Sigmoid colon (tissue), 7 donors: ENCODE data around the gene IKBKE. TPM values are rescaled to one million over a fixed set of nuclear protein-coding genes. Genes with fewer than 3 reads are reported as not detected.

Experiments used
- DNase-seq: peaks from one replicate; pipeline ENCODE4 v3.0.0-alpha.2; 2019
- H3K27ac ChIP-seq, 4 donors: fragments of 200-600 bp; sonication (generic); one replicate each; pipeline ENCODE4 v1.5.1; 2016 to 2019; ENCODE audit warnings: mild to moderate bottlenecking in 1 of 4
- H3K27me3 ChIP-seq, 3 donors: fragments of 200-600 bp; sonication (generic); one replicate each; pipeline ENCODE4 v1.5.1; 2019; ENCODE audit warnings: mild to moderate bottlenecking in 1 of 3
- H3K36me3 ChIP-seq, 4 donors: fragments of 200-600 bp; sonication (generic); one replicate each; pipeline ENCODE4 v1.5.1; 2016 to 2019
- H3K4me1 ChIP-seq, 4 donors: fragments of 200-600 bp; sonication (generic); one replicate each; pipeline ENCODE4 v1.5.1; 2017 to 2019
- H3K4me3 ChIP-seq, 4 donors: fragments of 200-600 bp; sonication (generic); one replicate each; pipeline ENCODE4 v1.5.1; 2017 to 2019; ENCODE audit warnings: mild to moderate bottlenecking in 2 of 4, moderate library complexity in 1 of 4
- H3K9me3 ChIP-seq, 4 donors: fragments of 200-600 bp in 3 of 4; sonication (generic) in 3 of 4; one replicate each; pipeline versions ENCODE4 v1.5.1 to v1.6.1; 2013 to 2019
- EP300 ChIP-seq, 4 donors: sonication (generic); formaldehyde crosslinking; IDR thresholded peaks; one replicate each; pipeline ENCODE4 v1.6.1; 2017; ENCODE audit warnings: antibody characterized with exemption in 4 of 4
- POLR2A ChIP-seq, 2 donors: fragments of 450-650 bp; IDR thresholded peaks; one replicate each; pipeline ENCODE4 v1.6.1; 2016; ENCODE audit warnings: antibody characterized with exemption in 2 of 2, mild to moderate bottlenecking in 2 of 2, moderate library complexity in 2 of 2
- POLR2AphosphoS5 ChIP-seq, 4 donors: sonication (generic); formaldehyde crosslinking; IDR thresholded peaks; one replicate each; pipeline ENCODE4 v1.6.1; 2017; ENCODE audit warnings: antibody characterized with exemption in 4 of 4
- WGBS, 2 donors: extraction: QIAGEN DNeasy Blood & Tissue Kit; methylation state at CpG; one replicate each; pipeline ENCODE4 v1.1.7; 2013; 5-methylcytosine and 5-hydroxymethylcytosine counted together
- intact Hi-C: fragments of 100-400 bp; cut with DNase I; formaldehyde crosslinking; loops from one replicate; pipeline ENCODE4 v1.15.1; 2023
- polyA plus RNA-seq, 3 donors: library from polyadenylated mRNA; stranded (reverse); fragments of 200-250 nt; gene quantifications; one replicate each; pipeline ENCODE4 v1.2.3, GENCODE V29; 2013
- total RNA-seq, 4 donors: library from RNA; depleted of rRNA; stranded (reverse); fragments of >200 nt; gene quantifications; one replicate each; pipeline ENCODE4 v1.1.0, GENCODE V29; 2016
- TF ChIP-seq, protein P1 (sequence below), 4 experiments: fragments of 450-650 bp in 3 of 4; fragments of 200-600 bp in 1 of 4; IDR thresholded peaks; one replicate each; pipeline ENCODE4 v1.5.1; 2016 to 2019; ENCODE audit warnings: antibody characterized with exemption in 4 of 4, mild to moderate bottlenecking in 3 of 4, moderate library complexity in 2 of 4
- donor health status: healthy with polysubstance abuse.
- donor health status: Bipolar disorder and iron deficiency.
- donor health status: healthy.

Gene IKBKE
- total and polyA plus RNA-seq, 7 donors, result 1.6 to 23.2 (median 3.2) TPM

DNA sequence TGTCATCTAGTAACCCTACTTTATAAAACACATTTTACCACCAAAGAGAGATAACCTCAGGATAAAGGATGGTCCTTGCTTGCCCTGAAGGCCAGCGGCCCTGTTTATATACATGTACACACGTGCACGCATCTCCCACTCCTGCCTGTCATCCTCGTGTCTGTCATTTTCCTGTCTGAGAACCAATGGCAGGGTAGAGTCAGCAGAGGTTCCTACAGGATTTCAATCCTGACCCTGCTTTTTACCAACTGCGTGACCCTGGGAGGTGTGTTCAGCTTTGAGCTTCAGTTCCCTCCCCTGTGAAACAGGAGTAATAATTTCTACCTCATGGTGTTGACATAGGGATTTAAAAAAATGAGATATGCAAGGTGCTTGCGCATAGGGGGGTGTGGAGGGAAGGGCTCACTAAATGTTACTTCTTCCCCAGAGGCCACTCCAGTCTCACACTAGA lies 24.8 kb downstream of the IKBKE start:
- Histone ChIP-seq H3K36me3 (peaks cover 0 to 5% (median 0%) of the 10 kb centered on the region in 4 donors), H3K27ac (peak overlapping the region in 1 of 4 donors; percentile 27), H3K4me3 (no peak overlapping the region), H3K27me3 (no peaks in the 10 kb centered on the region), H3K9me3 (no peaks in the 10 kb centered on the region), H3K4me1 (peaks cover 0 to 21% (median 17%) of the 10 kb centered on the region in 4 donors)
- TF ChIP-seq POLR2A (IDR thresholded peaks at IDR 0.05) (no peak), POLR2AphosphoS5 (IDR thresholded peaks at IDR 0.05) (no peak), EP300 (IDR thresholded peaks at IDR 0.05) (no peak)
- TF ChIP-seq, protein P1, sequence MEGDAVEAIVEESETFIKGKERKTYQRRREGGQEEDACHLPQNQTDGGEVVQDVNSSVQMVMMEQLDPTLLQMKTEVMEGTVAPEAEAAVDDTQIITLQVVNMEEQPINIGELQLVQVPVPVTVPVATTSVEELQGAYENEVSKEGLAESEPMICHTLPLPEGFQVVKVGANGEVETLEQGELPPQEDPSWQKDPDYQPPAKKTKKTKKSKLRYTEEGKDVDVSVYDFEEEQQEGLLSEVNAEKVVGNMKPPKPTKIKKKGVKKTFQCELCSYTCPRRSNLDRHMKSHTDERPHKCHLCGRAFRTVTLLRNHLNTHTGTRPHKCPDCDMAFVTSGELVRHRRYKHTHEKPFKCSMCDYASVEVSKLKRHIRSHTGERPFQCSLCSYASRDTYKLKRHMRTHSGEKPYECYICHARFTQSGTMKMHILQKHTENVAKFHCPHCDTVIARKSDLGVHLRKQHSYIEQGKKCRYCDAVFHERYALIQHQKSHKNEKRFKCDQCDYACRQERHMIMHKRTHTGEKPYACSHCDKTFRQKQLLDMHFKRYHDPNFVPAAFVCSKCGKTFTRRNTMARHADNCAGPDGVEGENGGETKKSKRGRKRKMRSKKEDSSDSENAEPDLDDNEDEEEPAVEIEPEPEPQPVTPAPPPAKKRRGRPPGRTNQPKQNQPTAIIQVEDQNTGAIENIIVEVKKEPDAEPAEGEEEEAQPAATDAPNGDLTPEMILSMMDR (IDR thresholded peaks at IDR 0.05), result no peak
- no peak for DNase-seq
- 87 to 90% methylated on average over 6 of the region's 6 CpGs for WGBS, 2 donors
- intact Hi-C loops, result loop anchor here (10.0 kb wide), 1 partner anchor 420 kb away; no protein-coding TSS in a partner anchor

DNA sequence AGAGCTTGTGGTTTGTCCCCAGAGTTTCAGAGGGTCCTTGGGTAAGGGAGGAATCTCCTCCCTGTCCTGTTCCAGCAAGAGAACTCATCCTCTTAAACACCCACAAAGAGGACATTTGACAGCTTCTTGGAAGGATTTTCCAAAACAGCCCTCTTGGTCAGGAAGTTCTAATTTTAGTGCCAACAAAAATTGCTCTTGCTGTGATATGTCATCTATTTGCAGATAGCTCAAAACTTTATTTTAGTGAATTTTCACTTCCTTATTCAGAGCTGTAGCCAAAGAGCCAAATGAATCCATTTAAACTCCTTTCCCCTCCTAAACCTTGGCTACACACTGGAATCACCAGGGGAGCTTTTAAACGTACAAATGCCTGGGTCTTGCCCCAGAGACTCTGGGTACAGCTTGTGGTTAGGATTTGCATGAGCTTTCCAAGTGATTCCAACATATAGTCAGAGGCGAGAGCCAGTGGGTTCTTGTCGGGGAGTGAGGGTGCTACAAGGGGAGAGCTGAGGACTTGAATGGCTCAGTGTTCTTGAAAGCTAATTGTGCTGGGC lies 25.3 kb downstream of the IKBKE start:
- Histone ChIP-seq H3K27me3 (no peaks in the 10 kb centered on the region), H3K36me3 (peaks cover 0 to 5% (median 0%) of the 10 kb centered on the region in 4 donors), H3K9me3 (no peaks in the 10 kb centered on the region), H3K27ac (peak overlapping the region in 1 of 4 donors; percentile 27), H3K4me1 (peaks cover 0 to 21% (median 17%) of the 10 kb centered on the region in 4 donors), H3K4me3 (no peak overlapping the region)
- 67 to 81% methylated on average over 3 of the region's 3 CpGs for WGBS, 2 donors
- DNase-seq, result no peak
- TF ChIP-seq, protein P1 (IDR thresholded peaks at IDR 0.05), result no peak
- TF ChIP-seq EP300 (IDR thresholded peaks at IDR 0.05), result no peak
- TF ChIP-seq POLR2AphosphoS5 (IDR thresholded peaks at IDR 0.05), result no peak
- TF ChIP-seq POLR2A (IDR thresholded peaks at IDR 0.05), result no peak
- intact Hi-C loops, result loop anchor here (10.0 kb wide), 1 partner anchor 419 kb away; no protein-coding TSS in a partner anchor

DNA sequence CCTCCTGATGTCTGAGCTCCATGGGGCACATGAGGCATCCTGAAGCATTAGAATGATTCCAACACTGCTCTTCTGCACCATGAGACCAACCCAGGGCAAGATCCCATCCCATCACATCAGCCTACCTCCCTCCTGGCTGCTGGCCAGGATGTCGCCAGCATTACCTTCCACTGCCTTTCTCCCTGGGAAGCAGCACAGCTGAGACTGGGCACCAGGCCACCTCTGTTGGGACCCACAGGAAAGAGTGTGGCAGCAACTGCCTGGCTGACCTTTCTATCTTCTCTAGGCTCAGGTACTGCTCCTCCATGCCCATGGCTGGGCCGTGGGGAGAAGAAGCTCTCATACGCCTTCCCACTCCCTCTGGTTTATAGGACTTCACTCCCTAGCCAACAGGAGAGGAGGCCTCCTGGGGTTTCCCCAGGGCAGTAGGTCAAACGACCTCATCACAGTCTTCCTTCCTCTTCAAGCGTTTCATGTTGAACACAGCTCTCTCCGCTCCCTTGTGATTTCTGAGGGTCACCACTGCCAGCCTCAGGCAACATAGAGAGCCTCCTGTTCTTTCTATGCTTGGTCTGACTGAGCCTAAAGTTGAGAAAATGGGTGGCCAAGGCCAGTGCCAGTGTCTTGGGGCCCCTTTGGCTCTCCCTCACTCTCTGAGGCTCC lies 26.0 kb downstream of the IKBKE start:
- intact Hi-C loops, result loop anchor here (10.0 kb wide), 1 partner anchor 419 kb away; no protein-coding TSS in a partner anchor
- Histone ChIP-seq H3K27ac (peak overlapping the region in 1 of 4 donors; percentile 27), H3K36me3 (peaks cover 0 to 5% (median 0%) of the 10 kb centered on the region in 4 donors), H3K27me3 (no peaks in the 10 kb centered on the region), H3K9me3 (no peaks in the 10 kb centered on the region), H3K4me1 (peaks cover 0 to 21% (median 19%) of the 10 kb centered on the region in 4 donors), H3K4me3 (no peak overlapping the region)
- TF ChIP-seq EP300 (IDR thresholded peaks at IDR 0.05) (no peak), POLR2AphosphoS5 (IDR thresholded peaks at IDR 0.05) (no peak), POLR2A (IDR thresholded peaks at IDR 0.05) (no peak)
- TF ChIP-seq, protein P1 (IDR thresholded peaks at IDR 0.05), result no peak
- WGBS, 2 donors, result 45% methylated on average over 6 of the region's 6 CpGs
- DNase-seq, result no peak

DNA sequence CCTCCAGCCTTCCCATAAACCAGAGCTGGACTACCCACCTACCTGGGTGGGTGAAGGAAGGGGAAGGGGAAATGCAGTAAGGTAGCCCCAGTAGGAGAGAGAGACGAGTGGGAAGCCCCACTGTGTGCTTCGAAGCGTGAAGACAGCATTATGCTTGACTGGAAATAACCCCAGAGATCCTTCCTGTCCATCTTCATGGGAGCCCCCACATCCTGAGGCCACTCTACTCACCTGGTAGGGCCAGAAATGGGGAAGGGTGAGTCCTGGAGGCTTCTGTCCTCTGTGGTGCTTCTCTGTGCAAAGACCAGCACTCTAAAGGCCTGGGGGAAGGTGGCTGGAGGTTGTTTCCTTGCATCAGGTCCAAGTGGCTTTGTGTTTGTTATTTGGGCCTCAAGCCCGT lies 27.1 kb downstream of the IKBKE start:
- intact Hi-C loops, result loop anchor here (10.0 kb wide), 1 partner anchor 417 kb away; no protein-coding TSS in a partner anchor
- no peaks in the 10 kb centered on the region for H3K9me3 ChIP-seq
- no peaks in the 10 kb centered on the region for H3K27me3 ChIP-seq
- H3K27ac ChIP-seq, result no peak overlapping the region
- DNase-seq, result no peak
- H3K4me1 ChIP-seq, result peaks cover 0 to 27% (median 20%) of the 10 kb centered on the region in 4 donors
- WGBS, 2 donors, result 77 to 82% methylated on average over 4 of the region's 4 CpGs
- peaks cover 0 to under 1% (median 0%) of the 10 kb centered on the region in 4 donors for H3K36me3 ChIP-seq
- no peak overlapping the region for H3K4me3 ChIP-seq
- no peak for TF ChIP-seq EP300 (IDR thresholded peaks at IDR 0.05)
- TF ChIP-seq, protein P1 (IDR thresholded peaks at IDR 0.05), result no peak
- no peak for TF ChIP-seq POLR2A (IDR thresholded peaks at IDR 0.05)
- no peak for TF ChIP-seq POLR2AphosphoS5 (IDR thresholded peaks at IDR 0.05)
